ENCODE data around the gene SLC15A5. TPM values are rescaled to one million over a fixed set of nuclear protein-coding genes. Genes with fewer than 3 reads are reported as not detected.

Gene SLC15A5
- total and polyA plus RNA-seq, 8 donors, result not detected

GRCh38 chr12:16198884-16199283 lies 78.6 kb downstream of the SLC15A5 start:
- Histone ChIP-seq H3K27me3 (no peaks in the 10 kb centered on the region), H3K27ac (no peak overlapping the region), H3K4me3 (no peak overlapping the region), H3K9me3 (no peaks in the 10 kb centered on the region), H3K36me3 (no peaks in the 10 kb centered on the region), H3K4me1 (no peaks in the 10 kb centered on the region)
- intact Hi-C loops (cut with DNase I), result no loop called here
- no peak for TF ChIP-seq CTCF (IDR thresholded peaks at IDR 0.05)
- ATAC-seq, result no peak
- FAIRE-seq, result no peak
- WGBS, 2 donors, result 56 to 63% methylated on average over 3 of the region's 3 CpGs
- no peak for DNase-seq

- no peak overlapping the region for H3K4me3 ChIP-seq
- no peak overlapping the region for H3K27ac ChIP-seq
- no peak for FAIRE-seq
- no peaks in the 10 kb centered on the region for H3K27me3 ChIP-seq
- intact Hi-C loops (cut with DNase I), result no loop called here
- no peaks in the 10 kb centered on the region for H3K36me3 ChIP-seq
- 57 to 88% methylated on average over 4 of the region's 4 CpGs for WGBS, 2 donors
- TF ChIP-seq CTCF (IDR thresholded peaks at IDR 0.05), result no peak
- H3K4me1 ChIP-seq, result no peaks in the 10 kb centered on the region
- DNase-seq, result no peak
- no peak for ATAC-seq
- H3K9me3 ChIP-seq, result no peaks in the 10 kb centered on the region
Measured at GRCh38 chr12:16197600-16197999, 79.9 kb downstream of the SLC15A5 start.

GRCh38 chr12:16189849-16190248 lies 87.6 kb downstream of the SLC15A5 start:
- no peaks in the 10 kb centered on the region for H3K36me3 ChIP-seq
- ATAC-seq (peak in 3 of 4 donors; percentile 40 to 75 (median 54)), FAIRE-seq (no peak), DNase-seq (peak in 1 of 6 donors; percentile 10)
- intact Hi-C loops (cut with DNase I), result loop anchor here in 1 of 3 donors (10.0 kb wide), 1 partner anchor 165 kb away; no protein-coding TSS in a partner anchor
- 21 to 40% methylated on average over 5 of the region's 5 CpGs for WGBS, 2 donors
- H3K27me3 ChIP-seq, result no peaks in the 10 kb centered on the region
- no peak overlapping the region for H3K4me3 ChIP-seq
- H3K4me1 ChIP-seq, result no peaks in the 10 kb centered on the region
- no peak overlapping the region for H3K27ac ChIP-seq
- H3K9me3 ChIP-seq, result no peaks in the 10 kb centered on the region
- no peak for TF ChIP-seq CTCF (IDR thresholded peaks at IDR 0.05)

GRCh38 chr12:16187660-16188059 lies 89.8 kb downstream of the SLC15A5 start:
- intact Hi-C loops (cut with DNase I), result loop anchor here in 1 of 3 donors (10.0 kb wide), 1 partner anchor 167 kb away; no protein-coding TSS in a partner anchor

More at GRCh38 chr12:16187660-16188059, 89.8 kb downstream of the SLC15A5 start:
- no peaks in the 10 kb centered on the region for H3K4me1 ChIP-seq
- H3K36me3 ChIP-seq, result no peaks in the 10 kb centered on the region
- DNase-seq, result no peak
- 64 to 66% methylated on average over 8 of the region's 8 CpGs for whole genome bisulfite sequencing, 2 donors
- peak in 2 of 4 donors; percentile 22 to 73 for ATAC-seq
- no peak overlapping the region for H3K27ac ChIP-seq
- TF ChIP-seq CTCF (IDR thresholded peaks at IDR 0.05), result no peak
- no peak for FAIRE-seq
- H3K9me3 ChIP-seq, result no peaks in the 10 kb centered on the region
- no peak overlapping the region for H3K4me3 ChIP-seq
- H3K27me3 ChIP-seq, result no peaks in the 10 kb centered on the region
